Sigmoid colon (tissue), 7 donors: Measurements from ENCODE around the gene MEGF11. TPM values are rescaled to one million over a fixed set of nuclear protein-coding genes. Genes with fewer than 3 reads are reported as not detected.

Experiments
- DNase-seq: peaks from one replicate; pipeline ENCODE4 v3.0.0-alpha.2; 2019
- H3K27ac ChIP-seq, 4 donors: fragments of 200-600 bp; sonication (generic); one replicate each; pipeline ENCODE4 v1.5.1; 2016 to 2019; ENCODE audit warnings: mild to moderate bottlenecking in 1 of 4
- H3K27me3 ChIP-seq, 3 donors: fragments of 200-600 bp; sonication (generic); one replicate each; pipeline ENCODE4 v1.5.1; 2019; ENCODE audit warnings: mild to moderate bottlenecking in 1 of 3
- H3K36me3 ChIP-seq, 4 donors: fragments of 200-600 bp; sonication (generic); one replicate each; pipeline ENCODE4 v1.5.1; 2016 to 2019
- H3K4me1 ChIP-seq, 4 donors: fragments of 200-600 bp; sonication (generic); one replicate each; pipeline ENCODE4 v1.5.1; 2017 to 2019
- H3K4me3 ChIP-seq, 4 donors: fragments of 200-600 bp; sonication (generic); one replicate each; pipeline ENCODE4 v1.5.1; 2017 to 2019; ENCODE audit warnings: mild to moderate bottlenecking in 2 of 4, moderate library complexity in 1 of 4
- H3K9me3 ChIP-seq, 4 donors: fragments of 200-600 bp in 3 of 4; sonication (generic) in 3 of 4; one replicate each; pipeline versions ENCODE4 v1.5.1 to v1.6.1; 2013 to 2019
- CTCF ChIP-seq, 4 experiments: fragments of 450-650 bp in 3 of 4; fragments of 200-600 bp in 1 of 4; IDR thresholded peaks; one replicate each; pipeline ENCODE4 v1.5.1; 2016 to 2019; ENCODE audit warnings: antibody characterized with exemption in 4 of 4, mild to moderate bottlenecking in 3 of 4, moderate library complexity in 2 of 4
- EP300 ChIP-seq, 4 donors: sonication (generic); formaldehyde crosslinking; IDR thresholded peaks; one replicate each; pipeline ENCODE4 v1.6.1; 2017; ENCODE audit warnings: antibody characterized with exemption in 4 of 4
- POLR2A ChIP-seq, 2 donors: fragments of 450-650 bp; IDR thresholded peaks; one replicate each; pipeline ENCODE4 v1.6.1; 2016; ENCODE audit warnings: antibody characterized with exemption in 2 of 2, mild to moderate bottlenecking in 2 of 2, moderate library complexity in 2 of 2
- POLR2AphosphoS5 ChIP-seq, 4 donors: sonication (generic); formaldehyde crosslinking; IDR thresholded peaks; one replicate each; pipeline ENCODE4 v1.6.1; 2017; ENCODE audit warnings: antibody characterized with exemption in 4 of 4
- WGBS, 2 donors: extraction: QIAGEN DNeasy Blood & Tissue Kit; methylation state at CpG; one replicate each; pipeline ENCODE4 v1.1.7; 2013; 5-methylcytosine and 5-hydroxymethylcytosine counted together
- intact Hi-C: fragments of 100-400 bp; cut with DNase I; formaldehyde crosslinking; loops from one replicate; pipeline ENCODE4 v1.15.1; 2023
- polyA plus RNA-seq, 3 donors: library from polyadenylated mRNA; stranded (reverse); fragments of 200-250 nt; gene quantifications; one replicate each; pipeline ENCODE4 v1.2.3, GENCODE V29; 2013
- total RNA-seq, 4 donors: library from RNA; depleted of rRNA; stranded (reverse); fragments of >200 nt; gene quantifications; one replicate each; pipeline ENCODE4 v1.1.0, GENCODE V29; 2016
- donor health status: healthy with polysubstance abuse.
- donor health status: Bipolar disorder and iron deficiency.
- donor health status: healthy.

MEGF11 gene
- total and polyA plus RNA-seq, 7 donors: 0.04 TPM; not detected in 6

GRCh38 chr15:66105286-66106265 lies 148.0 kb downstream of the MEGF11 start:
- whole genome bisulfite sequencing, 2 donors: 90 to 92% methylated on average over 9 of the region's 9 CpGs
- no peak for TF ChIP-seq CTCF (IDR thresholded peaks at IDR 0.05)
- no peak for TF ChIP-seq EP300 (IDR thresholded peaks at IDR 0.05)
- TF ChIP-seq POLR2AphosphoS5 (IDR thresholded peaks at IDR 0.05): no peak
- Histone ChIP-seq H3K36me3 (no peaks in the 10 kb centered on the region), H3K4me1 (no peaks in the 10 kb centered on the region), H3K27me3 (peaks cover 0 to 22% (median 0%) of the 10 kb centered on the region in 3 donors), H3K27ac (no peak overlapping the region), H3K9me3 (no peaks in the 10 kb centered on the region), H3K4me3 (no peak overlapping the region)
- DNase-seq: peak; percentile 6
- intact Hi-C loops: no loop called here

DNA sequence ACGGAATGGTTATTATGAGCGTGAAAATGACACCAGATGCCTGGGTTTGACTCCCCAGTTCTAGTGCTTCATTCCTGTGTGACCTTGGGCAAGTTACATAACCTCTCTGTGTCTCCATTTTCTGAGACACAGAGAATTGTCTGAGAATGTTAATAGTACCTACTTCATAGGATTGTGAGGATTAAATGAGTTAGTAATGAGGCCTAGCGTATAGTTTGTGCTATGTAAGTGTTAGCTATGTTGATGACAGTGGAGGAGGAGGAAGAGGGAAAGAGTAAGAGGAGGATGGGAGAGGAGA lies 150.3 kb downstream of the MEGF11 start:
- H3K27me3 ChIP-seq: peaks cover 0 to 17% (median 0%) of the 10 kb centered on the region in 3 donors
- no peaks in the 10 kb centered on the region for H3K9me3 ChIP-seq
- intact Hi-C loops: no loop called here
- TF ChIP-seq POLR2A (IDR thresholded peaks at IDR 0.05) (no peak), POLR2AphosphoS5 (IDR thresholded peaks at IDR 0.05) (no peak), EP300 (IDR thresholded peaks at IDR 0.05) (no peak), CTCF (IDR thresholded peaks at IDR 0.05) (no peak)
- no peaks in the 10 kb centered on the region for H3K4me1 ChIP-seq
- no peak for DNase-seq
- no peaks in the 10 kb centered on the region for H3K36me3 ChIP-seq
- no peak overlapping the region for H3K4me3 ChIP-seq
- no peak overlapping the region for H3K27ac ChIP-seq
- 94% methylated on average over 3 of the region's 3 CpGs for WGBS, 2 donors

GRCh38 chr15:66102563-66103292 lies 150.8 kb downstream of the MEGF11 start:
- no peaks in the 10 kb centered on the region for H3K9me3 ChIP-seq
- intact Hi-C loops: no loop called here
- H3K4me3 ChIP-seq: no peak overlapping the region
- peak; percentile 2 for DNase-seq
- no peaks in the 10 kb centered on the region for H3K36me3 ChIP-seq
- H3K27ac ChIP-seq: no peak overlapping the region
- H3K27me3 ChIP-seq: peaks cover 0 to 17% (median 0%) of the 10 kb centered on the region in 3 donors
- H3K4me1 ChIP-seq: no peaks in the 10 kb centered on the region
- no peak for TF ChIP-seq POLR2A (IDR thresholded peaks at IDR 0.05)
- TF ChIP-seq POLR2AphosphoS5 (IDR thresholded peaks at IDR 0.05): no peak
- 92 to 94% methylated on average over 5 of the region's 5 CpGs for WGBS, 2 donors

DNA sequence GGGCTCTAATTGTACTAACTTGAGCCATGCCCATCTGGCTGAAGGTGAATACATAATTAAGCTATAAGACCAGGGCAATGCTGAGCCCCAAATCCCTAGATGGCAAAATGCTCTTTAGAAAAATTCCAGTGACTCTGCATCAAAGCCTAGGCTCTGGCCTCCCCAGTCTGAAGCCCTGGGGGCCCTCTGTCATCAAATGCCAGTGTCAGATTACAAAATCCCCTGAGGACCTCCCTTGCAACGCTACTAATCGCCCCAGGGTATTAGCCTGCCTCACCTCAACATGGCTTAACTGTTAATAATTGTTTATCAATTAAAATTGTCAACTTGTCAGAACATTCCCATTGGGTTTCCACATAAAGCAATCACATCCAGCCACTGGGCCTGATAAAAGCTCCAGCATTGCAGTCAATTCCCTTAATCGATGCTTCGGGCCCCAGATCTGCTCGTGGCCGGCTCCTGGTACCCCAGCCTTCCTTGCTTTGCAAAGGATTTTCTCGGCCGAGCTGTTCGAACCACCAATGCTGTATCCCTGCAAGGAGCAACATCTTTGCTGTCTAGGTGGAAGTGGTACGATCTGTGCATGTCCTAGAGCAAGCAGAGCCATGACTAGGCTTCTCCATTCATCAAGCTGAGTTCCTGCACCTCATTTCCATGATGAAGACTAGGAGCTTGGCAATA lies 151.7 kb downstream of the MEGF11 start:
- H3K27ac ChIP-seq: no peak overlapping the region
- H3K9me3 ChIP-seq: no peaks in the 10 kb centered on the region
- no peaks in the 10 kb centered on the region for H3K36me3 ChIP-seq
- 78 to 92% methylated on average over 10 of the region's 10 CpGs for WGBS, 2 donors
- intact Hi-C loops: no loop called here
- no peak overlapping the region for H3K4me3 ChIP-seq
- H3K4me1 ChIP-seq: no peaks in the 10 kb centered on the region
- TF ChIP-seq POLR2A (IDR thresholded peaks at IDR 0.05) (no peak), CTCF (IDR thresholded peaks at IDR 0.05) (no peak), POLR2AphosphoS5 (IDR thresholded peaks at IDR 0.05) (no peak)
- H3K27me3 ChIP-seq: peaks cover 0 to 13% (median 0%) of the 10 kb centered on the region in 3 donors
- peak; percentile 22 for DNase-seq

DNA sequence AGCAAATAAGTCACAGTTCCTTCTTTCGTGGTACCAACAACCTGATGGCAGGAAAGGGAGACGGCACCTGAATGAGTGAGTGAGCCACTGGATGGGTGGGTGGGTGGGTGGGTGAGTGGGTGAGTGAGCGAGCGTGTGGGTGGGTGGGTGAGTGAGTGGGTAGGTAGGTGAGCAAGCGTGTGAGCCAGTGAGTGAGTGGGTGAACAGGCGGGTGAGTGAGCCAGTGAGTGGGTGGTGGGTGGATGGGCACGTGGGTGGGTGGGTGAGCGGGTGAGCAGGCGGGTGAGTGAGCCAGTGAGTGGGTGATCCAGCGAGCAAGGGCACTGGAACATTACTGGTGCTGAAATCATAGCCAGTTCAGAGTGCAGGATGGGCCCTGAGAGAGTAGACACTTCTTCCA lies 152.8 kb downstream of the MEGF11 start:
- DNase-seq: peak; percentile 18
- TF ChIP-seq CTCF (IDR thresholded peaks at IDR 0.05) (no peak), POLR2A (IDR thresholded peaks at IDR 0.05) (no peak), EP300 (IDR thresholded peaks at IDR 0.05) (no peak), POLR2AphosphoS5 (IDR thresholded peaks at IDR 0.05) (no peak)
- H3K27ac ChIP-seq: no peak overlapping the region
- intact Hi-C loops: no loop called here
- 75 to 93% methylated on average over 10 of the region's 10 CpGs for WGBS, 2 donors
- H3K4me3 ChIP-seq: no peak overlapping the region
- peaks cover 0 to 8% (median 0%) of the 10 kb centered on the region in 3 donors for H3K27me3 ChIP-seq
- no peaks in the 10 kb centered on the region for H3K36me3 ChIP-seq
- no peaks in the 10 kb centered on the region for H3K4me1 ChIP-seq
- H3K9me3 ChIP-seq: no peaks in the 10 kb centered on the region
